SK-N-SH (cell line): ENCODE results near the gene GPRIN3. TPM values are rescaled to one million over a fixed set of nuclear protein-coding genes. Genes with fewer than 3 reads are reported as not detected.
"Not testable (repeated sequence)": the region's sequence is repeated elsewhere in the genome, so short reads cannot be mapped to it uniquely, and the experiment has no call there.

Source experiments
- CTCF ChIA-PET: fragments of 300-600, 350-600 bp; formaldehyde crosslinking; extraction: SDS; loops from one replicate; lab custom pipeline; 2021; lab: Yijun Ruan, JAX
- POLR2A ChIA-PET: fragments of 350-600 bp; sonication (Branson Sonifier 250); formaldehyde crosslinking; extraction: SDS; loops from one replicate; lab custom pipeline; 2020; ENCODE audit warnings: antibody characterized with exemption, inconsistent platforms; lab: Yijun Ruan, JAX
- DNase-seq: peaks from one replicate; pipeline ENCODE4 v3.0.0; 2012
- H2AFZ ChIP-seq: fragments of 200-600 bp; sonication (generic); 2 replicates; pipeline ENCODE4 v1.8.1; 2016; ENCODE audit warnings: antibody characterized with exemption, mild to moderate bottlenecking, low read depth
- H3F3A ChIP-seq: fragments of 200-600 bp; sonication (generic); replicated peaks from 2 replicates; pipeline ENCODE3; 2016; ENCODE audit warnings: antibody characterized with exemption, mild to moderate bottlenecking; ENCODE audit not compliant: insufficient read depth
- H3K27ac ChIP-seq, 2 experiments: fragments of 200-500 bp in 1 of 2; fragments of 200-600 bp in 1 of 2; sonication (Bioruptor generic) in 1 of 2; sonication (generic), shearing (Covaris generic) in 1 of 2; 2 replicates each; pipeline versions ENCODE4 v1.5.1 to v1.6.1; 2014 to 2016; ENCODE audit warnings: low read depth in 2 of 2, inconsistent platforms in 1 of 2, low read length in 1 of 2, mild to moderate bottlenecking in 1 of 2, mixed read lengths in 1 of 2
- H3K27me3 ChIP-seq: fragments of 200-600 bp; sonication (generic), shearing (Covaris generic); 2 replicates; pipeline ENCODE4 v1.6.1; 2016; ENCODE audit warnings: mixed run types; ENCODE audit not compliant: insufficient read depth
- H3K36me3 ChIP-seq, 2 experiments: fragments of 200-500 bp in 1 of 2; fragments of 200-600 bp in 1 of 2; sonication (Bioruptor generic) in 1 of 2; sonication (generic) in 1 of 2; replicated peaks in 1 of 2; 2 replicates each; pipeline versions ENCODE3 to v1.5.1; 2014 to 2016; ENCODE audit warnings: low read length in 1 of 2, mild to moderate bottlenecking in 1 of 2; ENCODE audit not compliant: insufficient read depth in 2 of 2, control insufficient read depth in 1 of 2
- H3K4me1 ChIP-seq, 2 experiments: fragments of 200-500 bp in 1 of 2; fragments of 200-600 bp in 1 of 2; sonication (Bioruptor generic) in 1 of 2; sonication (generic), shearing (Covaris generic) in 1 of 2; 2 replicates each; pipeline versions ENCODE4 v1.5.1 to v1.6.1; 2014 to 2016; ENCODE audit warnings: low read depth in 1 of 2, low read length in 1 of 2, mixed run types in 1 of 2; ENCODE audit not compliant: insufficient read depth in 2 of 2, control insufficient read depth in 1 of 2
- H3K4me2 ChIP-seq: fragments of 200-600 bp; sonication (generic), shearing (Covaris generic); 2 replicates; pipeline ENCODE4 v1.6.1; 2017; ENCODE audit warnings: mixed run types
- H3K4me3 ChIP-seq, 2 experiments: fragments of 200-500 bp in 1 of 2; fragments of 200-600 bp in 1 of 2; sonication (Bioruptor generic) in 1 of 2; sonication (generic), shearing (Covaris generic) in 1 of 2; 2 replicates each; pipeline versions ENCODE4 v1.5.1 to v1.8.1; 2014 to 2016; ENCODE audit warnings: low read depth in 2 of 2, inconsistent platforms in 1 of 2, low read length in 1 of 2, mild to moderate bottlenecking in 1 of 2, mixed read lengths in 1 of 2, moderate library complexity in 1 of 2
- H3K79me2 ChIP-seq: fragments of 200-600 bp; sonication (generic); 2 replicates; pipeline ENCODE4 v1.8.1; 2017; ENCODE audit warnings: mild to moderate bottlenecking; ENCODE audit not compliant: insufficient read depth
- H3K9ac ChIP-seq: fragments of 200-600 bp; sonication (generic); 2 replicates; pipeline ENCODE4 v1.6.1; 2017; ENCODE audit warnings: mixed run types
- H3K9me2 ChIP-seq: fragments of 200-600 bp; sonication (generic); 2 replicates; pipeline ENCODE4 v1.6.1; 2017; ENCODE audit warnings: mixed run types
- H3K9me3 ChIP-seq: fragments of 200-600 bp; sonication (generic); 2 replicates; pipeline ENCODE4 v1.6.1; 2017; ENCODE audit warnings: mixed run types, mild to moderate bottlenecking, moderate library complexity
- H4K20me1 ChIP-seq: fragments of 200-600 bp; sonication (generic); 2 replicates; pipeline ENCODE4 v1.6.1; 2017; ENCODE audit warnings: mild to moderate bottlenecking, mixed run types; ENCODE audit not compliant: insufficient read depth
- CHD2 ChIP-seq: fragments of 150-350 bp; IDR thresholded peaks from 2 replicates; pipeline ENCODE4 v1.6.1; 2018; ENCODE audit warnings: low read length; ENCODE audit not compliant: partially characterized antibody
- ELF1 ChIP-seq: IDR thresholded peaks from 2 replicates; pipeline ENCODE4 v1.4.0; 2012
- EP300 ChIP-seq, 2 experiments: IDR thresholded peaks; 2 replicates each; pipeline versions ENCODE4 v1.4.0 to v1.6.1; 2012; ENCODE audit warnings: borderline replicate concordance in 1 of 2, low read depth in 1 of 2, low read length in 1 of 2
- EZH2phosphoT487 ChIP-seq: fragments of 200-600 bp; sonication (generic); IDR thresholded peaks from 2 replicates; pipeline ENCODE4 v1.6.1; 2017; ENCODE audit warnings: low read depth, mixed run types, mild to moderate bottlenecking, antibody characterized with exemption, moderate library complexity, borderline replicate concordance
- FOXJ3 ChIP-seq: sonication (generic); formaldehyde crosslinking; IDR thresholded peaks from 2 replicates; pipeline ENCODE4 v1.5.1; 2020; ENCODE audit warnings: mild to moderate bottlenecking, missing genetic modification reagents
- GABPA ChIP-seq: IDR thresholded peaks from 2 replicates; pipeline ENCODE4 v1.4.0; 2012; ENCODE audit warnings: low read depth, mild to moderate bottlenecking
- JUND ChIP-seq: IDR thresholded peaks from 2 replicates; pipeline ENCODE4 v1.4.0; 2012
- MEF2A ChIP-seq: IDR thresholded peaks from 2 replicates; pipeline ENCODE4 v1.4.0; 2012; ENCODE audit warnings: low read depth, borderline replicate concordance
- NRF1 ChIP-seq: IDR thresholded peaks from 2 replicates; pipeline ENCODE4 v1.6.1; 2012; ENCODE audit warnings: low read depth, mild to moderate bottlenecking, low read length
- POLR2AphosphoS5 ChIP-seq: IDR thresholded peaks from 2 replicates; pipeline ENCODE4 v1.6.1; 2012; ENCODE audit warnings: low read depth, low read length
- RCOR1 ChIP-seq: fragments of 150-350 bp; IDR thresholded peaks from 2 replicates; pipeline ENCODE4 v1.6.1; 2017; ENCODE audit warnings: antibody characterized with exemption, low read length
- TAF1 ChIP-seq: IDR thresholded peaks from 2 replicates; pipeline ENCODE4 v1.6.1; 2012; ENCODE audit warnings: low read depth, mild to moderate bottlenecking, low read length, moderate library complexity, borderline replicate concordance
- TEAD4 ChIP-seq: IDR thresholded peaks from 2 replicates; pipeline ENCODE4 v1.4.0; 2012; ENCODE audit warnings: mild to moderate bottlenecking, borderline replicate concordance; ENCODE audit not compliant: insufficient read depth
- USF2 ChIP-seq: fragments of 150-350 bp; IDR thresholded peaks from 2 replicates; pipeline ENCODE4 v1.6.1; 2017; ENCODE audit warnings: antibody characterized with exemption, low read length, low read depth, borderline replicate concordance
- WGBS: methylation state at CpG from one replicate; pipeline ENCODE4 v1.1.6; 2017; ENCODE audit warnings: low lambda C conversion rate; 5-methylcytosine and 5-hydroxymethylcytosine counted together
- polyA plus RNA-seq, 3 experiments: library from polyadenylated mRNA; depleted of rRNA; stranded (reverse); fragments of >200 nt; gene quantifications; 2 replicates each; pipeline ENCODE4 v1.2.3, GENCODE V29; 2012
- TF ChIP-seq, protein P1 (sequence below): fragments of 150-350 bp; IDR thresholded peaks from 2 replicates; pipeline ENCODE4 v1.6.1; 2016; ENCODE audit warnings: mild to moderate bottlenecking, low read depth, low read length

The GPRIN3 gene
- polyA plus RNA-seq, 1 of the 3 experiments (the other 2 are of a cell fraction) = not detected

DNA sequence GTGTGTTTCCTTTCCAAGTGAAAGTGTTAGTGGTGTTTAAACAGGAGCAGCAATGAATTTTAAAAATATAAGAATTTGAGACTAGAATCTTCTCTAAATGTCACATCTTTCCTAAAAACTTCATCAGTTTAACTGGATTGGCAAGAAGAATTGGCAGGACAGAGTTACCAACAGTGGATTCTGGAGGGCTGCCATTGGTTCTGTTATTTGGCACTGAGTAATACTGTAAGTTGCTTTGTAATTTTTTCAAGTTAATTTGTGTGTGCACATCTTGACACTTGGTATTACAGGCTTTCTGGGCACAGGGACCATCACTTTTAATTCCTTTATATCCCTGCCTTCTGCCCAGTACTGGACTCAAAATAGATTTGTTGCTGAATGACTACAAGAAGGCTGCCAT lies 4.5 kb upstream of the GPRIN3 start:
- H3F3A ChIP-seq = no peaks in the 10 kb centered on the region
- no peak overlapping the region for H3K4me2 ChIP-seq
- H3K36me3 ChIP-seq = no peaks in the 10 kb centered on the region
- H3K9ac ChIP-seq = no peak overlapping the region
- TF ChIP-seq MEF2A = no peak
- TF ChIP-seq TAF1 = no peak
- TF ChIP-seq EZH2phosphoT487 = no peak
- no peak for TF ChIP-seq NRF1
- no peak for TF ChIP-seq GABPA
- TF ChIP-seq FOXJ3 (CRISPR knock-in tag) = no peak
- no peak for TF ChIP-seq CHD2
- no peak for TF ChIP-seq EP300 (IDR thresholded peaks at IDR 0.05; ENCODE audit: borderline replicate concordance in 1 of 2, low read depth in 1 of 2, low read length in 1 of 2)
- TF ChIP-seq TEAD4 = no peak
- no peak for TF ChIP-seq USF2
- TF ChIP-seq, all 33 proteins: peak for 0
- no peak for DNase-seq
- no peak overlapping the region for H2AFZ ChIP-seq
- peaks cover 5% of the 10 kb centered on the region; the same call in 1 of the 2 replicates for H3K27me3 ChIP-seq
- peaks cover 0 to 6% of the 10 kb centered on the region in 2 experiments; a peak in 1 of 4 replicates for H3K4me1 ChIP-seq
- no peak overlapping the region for H3K27ac ChIP-seq
- ChIA-PET CTCF (no interaction called here), POLR2A (no interaction called here)
- no peaks in the 10 kb centered on the region for H4K20me1 ChIP-seq
- H3K4me3 ChIP-seq = no peak overlapping the region
- H3K9me2 ChIP-seq = no peaks in the 10 kb centered on the region
- no peaks in the 10 kb centered on the region for H3K9me3 ChIP-seq
- no peaks in the 10 kb centered on the region; the same call in 1 of the 2 replicates for H3K79me2 ChIP-seq

- Histone ChIP-seq H3K9me2 (no peaks in the 10 kb centered on the region), H3K4me3 (no peak overlapping the region), H2AFZ (no peak overlapping the region), H3K36me3 (no peaks in the 10 kb centered on the region), H3K9ac (no peak overlapping the region), H3K4me2 (no peak overlapping the region), H4K20me1 (no peaks in the 10 kb centered on the region), H3K27ac (no peak overlapping the region), H3K79me2 (no peaks in the 10 kb centered on the region; the same call in 1 of the 2 replicates)
- ChIA-PET POLR2A (no interaction called here), CTCF (interaction anchor here (0.9 kb wide), 1 partner anchor 12 kb away, joined by 3 read pairs; no protein-coding TSS in a partner anchor)
- 47% methylated on average over 1 of the region's 1 CpG for WGBS
- no peak for DNase-seq
- TF ChIP-seq NRF1 (no peak), MEF2A (no peak), ELF1 (no peak), POLR2AphosphoS5 (no peak), TEAD4 (no peak), RCOR1 (no peak), JUND (no peak)
- TF ChIP-seq, protein P1, sequence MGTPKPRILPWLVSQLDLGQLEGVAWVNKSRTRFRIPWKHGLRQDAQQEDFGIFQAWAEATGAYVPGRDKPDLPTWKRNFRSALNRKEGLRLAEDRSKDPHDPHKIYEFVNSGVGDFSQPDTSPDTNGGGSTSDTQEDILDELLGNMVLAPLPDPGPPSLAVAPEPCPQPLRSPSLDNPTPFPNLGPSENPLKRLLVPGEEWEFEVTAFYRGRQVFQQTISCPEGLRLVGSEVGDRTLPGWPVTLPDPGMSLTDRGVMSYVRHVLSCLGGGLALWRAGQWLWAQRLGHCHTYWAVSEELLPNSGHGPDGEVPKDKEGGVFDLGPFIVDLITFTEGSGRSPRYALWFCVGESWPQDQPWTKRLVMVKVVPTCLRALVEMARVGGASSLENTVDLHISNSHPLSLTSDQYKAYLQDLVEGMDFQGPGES = no peak
- TF ChIP-seq, all 33 proteins: peak for 0
- no peaks in the 10 kb centered on the region for H3F3A ChIP-seq
- peaks cover 7% of the 10 kb centered on the region; the same call in 1 of the 2 replicates for H3K27me3 ChIP-seq
- H3K9me3 ChIP-seq = no peaks in the 10 kb centered on the region
- H3K4me1 ChIP-seq = peaks cover 0 to 7% of the 10 kb centered on the region in 2 experiments; a peak in 1 of 4 replicates
Observed at GRCh38 chr4:89311433-89311832, 3.8 kb upstream of the GPRIN3 start.

DNA sequence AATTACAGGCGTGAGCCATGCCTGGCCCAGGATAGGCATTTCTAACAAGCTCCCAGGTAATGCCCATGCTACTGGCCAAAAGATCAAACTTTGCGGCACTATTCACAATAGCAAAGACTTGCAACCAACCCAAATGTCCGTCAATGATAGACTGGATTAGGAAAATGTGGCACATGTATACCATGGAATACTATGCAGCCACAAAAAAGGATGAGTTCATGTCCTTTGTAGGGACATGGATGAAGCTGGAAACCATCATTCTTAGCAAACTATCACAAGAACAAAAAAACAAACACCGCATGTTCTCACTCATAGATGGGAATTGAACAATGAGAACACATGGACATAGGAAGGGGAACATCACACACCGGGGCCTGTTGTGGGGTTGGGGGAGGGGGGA lies 1.6 kb upstream of the GPRIN3 start:
- DNase-seq, H3K79me2 ChIP-seq, H3F3A ChIP-seq, H3K9ac ChIP-seq, H3K36me3 ChIP-seq, H3K9me2 ChIP-seq, H3K27me3 ChIP-seq, H3K9me3 ChIP-seq, H3K4me3 ChIP-seq, H3K27ac ChIP-seq, H3K4me1 ChIP-seq, H3K4me2 ChIP-seq, POLR2A ChIA-PET, H4K20me1 ChIP-seq, H2AFZ ChIP-seq: not testable (repeated sequence)
- 94% methylated on average over 5 of the region's 5 CpGs for WGBS
- CTCF ChIA-PET = interaction anchor here (1.5 kb wide), 1 partner anchor 83 kb away, joined by 4 read pairs; no protein-coding TSS in a partner anchor
